ENCODE measurements around the gene IFI27L2. TPM values are rescaled to one million over a fixed set of nuclear protein-coding genes. Genes with fewer than 3 reads are reported as not detected.
"Not testable (repeated sequence)": the region's sequence is repeated elsewhere in the genome, so short reads cannot be mapped to it uniquely, and the experiment has no call there.

Gene IFI27L2, protein sequence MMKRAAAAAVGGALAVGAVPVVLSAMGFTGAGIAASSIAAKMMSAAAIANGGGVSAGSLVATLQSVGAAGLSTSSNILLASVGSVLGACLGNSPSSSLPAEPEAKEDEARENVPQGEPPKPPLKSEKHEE
- 63.5 and 107 TPM in 2 replicates for total RNA-seq (2014; rRNA removed)
- polyA plus RNA-seq (2012) = 382 TPM

DNA sequence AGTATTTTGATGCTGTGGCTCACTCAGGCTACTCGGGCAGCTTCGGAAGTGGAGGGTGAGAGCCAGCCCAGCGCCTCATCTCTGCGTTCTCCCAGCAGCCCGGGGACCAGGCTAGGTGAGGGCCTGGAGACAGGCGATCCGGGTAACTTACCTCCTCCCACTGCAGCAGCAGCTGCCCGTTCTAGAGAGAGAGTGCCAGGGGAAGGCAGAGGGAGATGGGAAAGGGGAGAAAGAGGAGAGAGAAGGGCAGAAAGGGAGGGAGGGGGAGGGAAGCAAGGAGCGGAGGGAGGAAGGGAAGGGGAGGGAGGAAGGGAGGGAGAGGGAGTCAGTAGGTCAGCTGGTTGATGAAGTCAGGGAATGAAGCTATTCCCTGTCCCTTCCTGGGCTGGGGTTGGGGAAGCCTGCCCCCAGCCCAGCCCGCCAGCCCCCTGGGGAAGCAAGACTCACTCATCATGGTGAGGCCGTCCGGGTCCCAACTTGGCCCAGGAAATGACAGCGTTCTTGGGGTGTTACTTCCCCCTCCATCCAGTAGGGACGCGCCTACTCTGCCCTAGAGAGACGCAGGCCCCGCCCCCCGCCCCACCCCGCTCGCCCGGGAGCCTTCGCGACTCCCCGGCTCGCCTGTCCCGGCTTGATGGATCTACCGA is at the start of gene IFI27L2:
Gene IFI27L2 (minus strand): TSS at position 494 of the 647 bp plus-strand sequence. CDS start 40 bp downstream, at position 454.
- peak; percentile 89 for DNase-seq (ENCODE audit: low read depth)

DNA sequence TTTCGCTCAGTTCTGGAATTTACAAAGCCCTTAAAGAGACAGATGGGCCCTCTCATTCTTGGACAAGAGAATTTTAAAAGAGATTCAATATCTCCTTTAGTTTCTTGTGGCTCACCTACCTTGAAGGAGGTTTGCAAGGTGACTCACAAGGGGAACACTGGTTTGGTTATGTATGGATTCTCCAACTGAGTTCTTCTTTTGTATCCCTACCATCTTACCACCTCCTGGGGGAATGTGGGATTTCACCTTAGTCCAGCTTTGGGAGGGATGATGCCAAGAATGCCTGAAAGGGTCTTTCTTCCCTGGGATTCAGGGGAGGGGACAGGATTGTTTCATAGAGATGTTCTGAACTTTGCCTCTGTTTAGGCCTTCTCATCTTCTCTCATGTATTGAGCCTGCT is 48.4 kb upstream of the IFI27L2 start:
- no peak for DNase-seq (ENCODE audit: low read depth)

DNA sequence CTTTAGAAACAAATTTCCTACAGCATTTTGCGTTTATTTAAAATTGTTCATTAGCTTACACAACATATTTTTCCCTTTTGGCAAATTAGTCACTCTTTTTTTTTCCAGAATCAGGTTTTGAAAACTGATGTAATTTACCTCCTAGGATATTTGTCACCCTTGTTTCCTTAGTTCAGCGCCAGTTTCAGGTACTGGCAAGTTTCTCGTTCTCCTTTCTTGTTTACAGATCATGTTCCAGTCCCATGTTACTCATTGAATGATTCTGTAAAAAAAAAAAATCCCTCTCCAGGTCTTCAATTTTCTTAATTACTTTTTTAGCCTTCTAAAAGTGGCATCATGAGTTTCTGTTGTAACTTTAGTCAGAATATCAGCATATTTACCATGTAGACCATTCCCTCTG is 47.4 kb upstream of the IFI27L2 start:
- DNase-seq (ENCODE audit: low read depth) = no peak

DNA sequence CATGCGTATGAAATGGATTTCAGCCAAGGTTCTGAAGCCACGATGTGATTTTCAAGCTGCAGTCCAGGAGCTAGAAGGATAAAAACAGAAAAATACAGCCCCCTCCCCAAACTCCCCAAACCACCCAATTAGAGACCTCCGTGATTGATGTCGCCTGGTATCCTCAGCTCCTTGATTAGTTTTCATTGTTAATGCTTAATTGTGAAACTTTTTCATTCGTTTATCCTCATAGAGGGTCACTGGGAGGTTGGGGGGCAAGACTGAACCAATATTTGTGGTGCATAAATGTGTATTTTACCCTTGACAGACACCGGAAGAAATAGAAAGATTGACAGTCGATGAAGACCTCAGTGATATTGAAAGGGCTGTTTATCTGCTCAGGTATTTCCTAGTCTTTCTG is 46.3 kb upstream of the IFI27L2 start:
- DNase-seq (ENCODE audit: low read depth) = no peak

DNA sequence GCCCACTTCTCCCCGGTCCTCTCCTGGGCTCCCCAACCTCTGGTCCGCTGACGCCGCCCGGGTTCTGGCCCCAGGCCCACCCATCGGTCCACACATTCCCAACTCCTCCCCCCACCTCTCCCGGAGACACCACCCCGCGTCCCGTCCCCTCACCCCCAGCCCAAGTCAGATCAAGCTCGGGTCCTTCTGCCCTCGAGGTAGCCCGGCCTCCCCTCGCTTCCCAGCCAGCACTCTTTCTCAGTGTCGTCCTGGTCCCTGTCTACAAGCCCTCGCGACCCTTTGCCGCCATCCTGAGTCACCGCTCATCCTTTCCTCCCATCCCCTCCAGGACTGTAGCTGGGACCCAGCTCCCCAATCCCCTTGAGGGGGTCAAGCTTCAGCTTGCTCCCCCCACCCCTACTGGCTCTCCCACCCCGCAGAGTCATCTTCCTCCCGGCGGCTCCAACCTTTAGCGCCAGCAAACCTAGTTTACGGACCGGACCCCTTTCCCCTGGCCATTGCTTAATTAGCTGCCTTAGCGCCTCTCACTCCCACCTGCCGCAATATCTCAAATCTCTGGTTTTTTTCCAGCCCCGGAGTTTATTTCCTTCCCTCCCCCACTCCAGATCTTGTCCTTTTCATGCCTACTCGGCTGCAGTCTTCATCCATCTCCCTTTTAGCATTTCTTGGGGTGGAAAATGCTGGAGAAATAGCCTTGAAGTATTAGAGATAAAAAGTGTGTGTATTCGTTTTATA is 45.8 kb upstream of the IFI27L2 start:
- DNase-seq (ENCODE audit: low read depth) = no peak

DNA sequence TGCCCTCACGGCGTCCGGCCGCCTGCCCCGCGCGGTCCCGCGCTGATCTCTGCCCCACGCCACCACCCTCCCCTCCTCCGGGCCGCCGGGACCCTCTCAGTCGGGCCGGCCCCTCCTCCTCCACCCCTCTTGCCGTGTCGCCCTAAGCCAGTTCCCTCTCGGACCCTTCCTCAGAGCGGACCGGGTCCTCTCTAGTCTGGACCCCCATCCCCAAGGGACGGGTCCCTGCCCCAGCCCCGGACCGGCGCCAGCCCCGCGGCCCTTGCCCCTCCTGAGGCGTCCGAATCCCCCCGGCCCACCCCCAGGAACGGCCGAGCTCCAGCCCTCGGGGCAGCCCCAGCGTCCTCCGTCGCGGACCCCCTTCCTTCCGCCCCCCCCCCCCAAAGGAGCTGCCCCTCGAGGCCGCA is 45.2 kb upstream of the IFI27L2 start:
- no peak for DNase-seq (ENCODE audit: low read depth)

DNA sequence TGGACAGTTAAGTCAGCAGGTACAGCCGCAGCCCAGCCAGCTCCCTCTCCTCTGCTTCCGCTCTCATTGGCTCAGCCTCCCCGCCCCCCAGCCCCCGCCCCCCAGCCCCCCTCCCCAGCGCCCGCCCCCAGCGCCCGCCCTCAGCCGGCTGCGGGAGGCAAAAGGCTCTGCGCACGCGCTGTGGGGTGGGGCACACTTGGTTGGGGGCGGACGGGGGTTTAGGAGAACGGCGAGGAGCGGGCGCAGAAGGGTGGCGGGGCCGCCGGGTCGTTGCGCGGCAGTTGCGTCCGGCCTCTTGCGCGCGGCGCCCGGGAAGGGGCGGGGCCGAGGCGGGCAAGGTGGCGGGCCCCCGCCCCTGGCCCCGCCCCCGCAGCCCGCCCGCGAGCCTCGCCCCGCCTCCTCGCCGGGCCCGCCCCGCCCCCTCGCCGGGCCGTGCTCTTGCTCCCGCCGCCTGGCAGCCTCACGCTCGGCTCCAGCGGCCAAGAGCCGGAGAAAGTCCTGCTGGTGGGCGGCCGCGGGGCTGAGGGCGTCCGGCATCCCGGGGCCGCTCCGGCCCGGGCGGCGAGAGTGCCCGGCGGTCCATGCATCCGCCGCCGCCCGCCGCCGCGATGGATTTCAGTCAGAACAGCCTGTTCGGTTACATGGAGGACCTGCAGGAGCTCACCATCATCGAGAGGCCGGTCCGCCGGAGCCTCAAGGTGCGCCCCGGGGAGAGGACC is 44.6 kb upstream of the IFI27L2 start, which contains the start of gene PPP4R4:
Gene PPP4R4 (plus strand): TSS at position 438 of the 719 bp plus-strand sequence. CDS start 144 bp downstream, at position 582.
- DNase-seq (ENCODE audit: low read depth) = peak; percentile 58

DNA sequence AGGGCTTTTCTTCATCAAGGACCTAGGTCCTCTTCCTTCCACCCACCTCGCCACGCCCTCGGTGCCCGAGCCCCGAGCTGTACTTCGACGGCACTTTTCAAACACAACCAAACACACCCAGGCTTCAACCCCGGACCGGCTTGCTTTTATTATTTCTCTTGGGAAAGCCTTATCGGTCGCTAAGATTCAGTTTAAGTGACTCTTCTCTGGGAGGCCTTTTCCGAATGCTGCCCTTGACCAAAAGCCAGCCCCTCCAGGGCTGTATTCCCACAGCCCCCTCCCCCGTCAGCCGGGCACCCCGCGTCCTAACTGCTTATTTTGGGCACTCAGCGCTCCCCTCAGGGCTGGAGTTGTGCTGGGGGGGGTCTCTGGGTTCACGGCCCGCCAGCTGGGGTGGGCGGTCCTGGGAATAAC is 44.1 kb upstream of the IFI27L2 start:
- no peak for DNase-seq (ENCODE audit: low read depth)

DNA sequence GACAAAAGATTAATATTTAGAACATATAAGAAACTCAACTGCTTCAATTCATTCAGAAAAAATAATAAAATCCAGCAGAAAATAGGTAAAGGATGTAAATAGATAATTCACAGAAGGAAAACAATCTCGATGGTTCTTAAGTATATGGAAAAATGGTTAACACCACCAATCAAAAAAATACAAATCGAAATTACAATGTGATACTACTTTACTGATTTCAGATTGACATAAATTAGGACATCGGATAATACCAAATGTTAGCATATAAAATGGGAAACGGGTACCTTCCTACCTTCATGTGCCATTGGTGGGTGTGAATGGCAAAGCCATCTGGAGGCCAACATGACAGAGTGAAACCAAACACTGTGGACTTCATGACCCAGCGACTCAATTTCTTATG is 43.1 kb upstream of the IFI27L2 start:
- DNase-seq (ENCODE audit: low read depth) = no peak

DNA sequence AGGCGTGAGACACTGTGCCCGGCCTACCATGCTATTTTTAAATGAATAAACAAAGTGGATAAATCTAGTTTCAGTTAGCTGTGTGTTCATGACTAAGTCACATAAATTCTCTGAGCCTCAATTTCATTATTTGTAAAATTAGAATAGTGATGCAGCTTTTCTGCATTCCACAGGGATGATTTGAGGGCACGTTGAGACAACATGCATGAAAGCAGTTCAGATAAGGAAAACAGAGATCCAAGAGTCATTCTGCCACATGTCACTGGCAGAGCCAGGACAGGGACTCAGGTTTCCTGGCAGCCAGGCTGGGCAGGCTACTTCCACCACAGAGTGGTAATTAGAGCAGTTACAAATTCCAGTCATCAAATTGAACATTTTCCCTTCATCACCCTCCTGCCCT is 41.8 kb upstream of the IFI27L2 start:
- peak; percentile 41 for DNase-seq (ENCODE audit: low read depth)

DNA sequence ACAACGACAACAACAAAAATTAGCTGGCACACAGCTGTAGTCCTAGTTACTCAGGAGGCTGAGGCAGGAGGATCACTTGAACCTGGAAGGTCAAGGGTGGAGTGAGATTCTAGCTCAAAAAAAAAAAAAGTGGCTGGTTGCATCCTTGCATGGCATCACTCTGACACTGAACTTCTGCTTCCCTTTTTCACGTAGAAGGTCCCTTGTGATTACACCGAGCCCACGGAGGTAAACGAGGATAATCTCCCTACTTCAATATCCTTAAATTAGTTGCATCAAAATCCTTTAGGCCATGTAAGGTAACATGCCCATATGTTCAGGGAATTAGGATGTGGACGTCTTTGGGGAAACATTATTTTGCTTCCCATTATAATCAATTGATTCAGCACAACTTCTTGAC is 40.7 kb upstream of the IFI27L2 start:
- DNase-seq (ENCODE audit: low read depth) = no peak

DNA sequence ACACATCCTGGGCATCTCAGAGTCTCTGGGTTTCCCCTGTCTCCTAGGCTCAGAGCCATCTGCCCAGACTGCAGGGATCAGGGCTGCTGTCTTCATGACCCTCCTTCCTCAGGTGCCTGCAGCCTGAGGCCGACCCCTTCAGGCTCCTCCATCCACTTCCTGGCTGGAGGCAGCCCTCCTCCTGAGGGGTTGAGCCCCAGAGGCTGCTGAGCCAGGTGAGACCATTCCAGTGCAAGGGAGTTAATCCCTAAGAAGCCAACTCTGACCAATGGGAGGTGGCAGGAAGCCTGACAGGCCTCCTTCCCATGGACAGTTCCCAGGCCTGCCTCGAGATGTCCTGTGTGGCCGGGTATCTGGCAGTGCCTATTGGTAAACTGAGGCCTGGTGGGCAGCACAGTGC is 36.3 kb upstream of the IFI27L2 start:
- DNase-seq (ENCODE audit: low read depth) = no peak

DNA sequence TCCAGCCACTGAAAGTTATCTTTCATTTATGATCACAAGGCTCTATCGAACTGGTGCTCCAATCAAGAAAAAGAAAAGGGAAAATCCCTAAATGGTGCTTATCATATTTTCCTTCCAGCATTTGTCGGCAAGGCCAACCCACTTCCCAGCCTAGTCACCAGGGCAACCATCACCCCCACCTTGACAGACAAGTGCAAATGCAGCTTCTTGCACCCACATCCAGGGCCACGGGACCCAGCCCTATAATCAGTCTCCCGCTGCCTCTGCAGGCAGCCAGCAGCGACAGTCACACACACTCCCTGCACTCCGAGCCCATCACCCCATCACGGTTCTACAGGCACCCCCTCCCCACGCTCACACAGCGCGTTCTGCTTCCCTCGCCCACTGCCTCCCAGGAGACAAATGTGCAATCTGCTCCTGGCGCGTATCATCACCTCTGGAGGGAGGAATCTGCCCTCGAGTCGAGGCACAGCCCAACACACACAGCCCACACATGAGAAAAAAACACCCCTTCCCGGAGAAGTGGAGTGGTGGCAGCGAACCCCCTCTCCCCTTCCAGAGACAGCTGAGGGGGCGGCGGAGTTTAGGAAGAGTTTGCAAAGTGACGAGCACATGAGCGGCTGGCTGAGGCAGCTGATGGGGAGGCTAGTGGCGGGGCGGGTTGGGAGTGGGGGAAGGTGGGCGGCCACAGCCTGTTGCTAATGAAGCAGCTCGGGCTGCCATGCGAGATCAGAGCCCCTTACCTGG is 35.5 kb upstream of the IFI27L2 start:
- DNase-seq (ENCODE audit: low read depth) = peak; percentile 41

DNA sequence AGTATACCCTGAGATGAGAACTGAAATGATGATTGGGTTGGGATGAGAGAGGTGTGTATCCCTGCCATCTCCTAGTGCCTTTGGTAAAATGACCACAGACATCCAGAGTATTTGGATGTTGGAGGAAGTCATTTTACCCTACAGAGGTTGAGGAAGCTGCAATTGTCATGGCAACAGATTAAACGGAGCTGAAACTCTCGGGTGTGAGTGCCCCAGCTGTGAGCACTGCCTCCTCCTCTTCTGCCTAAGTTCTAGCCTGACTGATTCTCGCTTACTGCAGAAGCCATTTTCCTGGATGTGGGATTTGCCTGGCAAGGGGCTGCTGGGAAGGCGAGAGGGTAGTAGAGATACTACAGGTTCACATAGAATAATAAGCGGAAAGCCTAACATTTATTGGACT is 34.4 kb upstream of the IFI27L2 start:
- DNase-seq (ENCODE audit: low read depth) = no peak

DNA sequence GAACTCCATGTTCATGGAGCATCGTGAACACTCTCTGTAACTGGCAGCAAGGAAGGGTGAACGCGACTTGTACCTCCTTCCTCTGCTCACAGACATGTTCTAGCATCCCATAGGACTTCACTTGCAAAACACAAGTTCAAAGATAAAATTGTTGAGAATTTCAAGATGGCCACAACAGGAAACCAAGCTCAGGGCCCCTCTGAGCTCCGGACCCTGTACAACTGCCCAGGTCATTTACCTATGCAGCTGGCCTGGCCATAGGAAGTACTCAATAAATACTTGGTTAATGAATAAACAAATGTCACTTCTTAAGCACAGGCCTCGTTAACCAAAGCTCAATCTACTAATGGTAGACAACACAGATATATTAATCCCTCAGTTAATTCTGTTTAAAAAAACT is 33.1 kb upstream of the IFI27L2 start:
- DNase-seq (ENCODE audit: low read depth) = no peak

DNA sequence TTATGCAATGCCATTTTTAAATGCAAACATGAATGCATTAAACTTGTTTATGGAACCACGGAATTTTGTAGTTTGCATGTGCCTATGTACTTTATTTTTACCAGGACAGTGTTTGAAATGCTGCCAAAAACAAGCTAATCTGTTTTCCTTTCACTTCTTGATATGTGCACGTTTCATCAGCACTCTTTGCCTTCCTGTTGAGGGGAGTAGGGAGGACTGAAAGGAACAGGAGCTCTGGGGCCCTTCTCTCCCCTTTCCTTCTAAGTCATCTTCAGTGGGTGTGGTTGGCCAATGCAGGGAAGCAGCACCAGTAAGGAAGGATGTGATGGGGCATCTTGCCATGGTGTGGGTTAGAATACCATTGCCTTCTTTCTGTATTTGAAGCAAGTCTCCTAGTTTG is 32.6 kb upstream of the IFI27L2 start:
- no peak for DNase-seq (ENCODE audit: low read depth)

DNA sequence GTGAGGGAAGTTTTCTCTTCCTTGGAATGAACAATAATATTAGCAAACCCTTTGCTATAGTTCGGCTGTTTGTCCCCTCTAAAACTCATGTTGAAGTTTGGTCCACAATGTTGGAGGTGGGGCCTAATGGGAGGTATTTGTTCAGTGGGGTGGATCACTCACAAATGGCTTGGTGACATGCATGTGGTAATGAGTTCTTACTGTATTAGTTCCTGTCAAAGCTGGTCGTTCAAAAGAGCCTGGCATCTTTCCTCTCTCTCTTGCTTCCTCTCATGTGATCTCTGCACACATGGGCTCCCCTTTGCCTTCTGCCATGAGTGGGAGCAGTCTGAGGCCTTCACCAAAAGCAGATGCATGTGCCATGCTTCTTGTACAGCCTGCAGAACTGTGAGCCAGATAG is 31.7 kb upstream of the IFI27L2 start:
- DNase-seq (ENCODE audit: low read depth) = no peak

DNA sequence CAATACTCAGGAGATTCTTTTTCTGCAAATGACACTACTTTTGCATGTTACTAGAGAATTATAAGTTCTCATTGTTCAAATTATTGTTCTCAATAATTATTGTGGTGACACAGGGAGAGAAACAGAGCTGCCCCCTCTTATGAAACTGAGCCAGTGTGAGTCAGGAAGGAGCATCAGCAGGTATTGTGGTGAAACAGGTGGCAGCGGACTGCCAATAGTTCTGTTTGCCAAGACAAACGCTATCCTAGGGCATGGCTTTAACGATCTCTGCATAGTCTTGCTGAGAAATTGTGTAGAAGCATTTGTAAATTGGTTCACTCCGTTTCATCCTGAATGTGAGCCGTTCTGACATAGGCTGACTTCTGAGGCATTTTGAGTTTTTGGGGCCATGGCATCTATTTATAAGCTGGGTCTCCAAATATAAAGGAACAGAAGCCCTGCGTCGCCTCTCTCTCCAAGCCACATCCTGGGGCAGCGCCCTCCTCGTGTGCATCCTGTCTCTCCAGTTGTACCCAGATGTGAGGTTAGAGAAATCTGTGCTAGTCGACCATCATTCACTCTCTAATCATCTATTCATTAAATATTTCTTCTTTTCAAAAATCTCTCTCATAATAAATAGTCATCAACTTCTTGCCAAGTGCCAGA is 29.0 kb upstream of the IFI27L2 start:
- DNase-seq (ENCODE audit: low read depth) = no peak

DNA sequence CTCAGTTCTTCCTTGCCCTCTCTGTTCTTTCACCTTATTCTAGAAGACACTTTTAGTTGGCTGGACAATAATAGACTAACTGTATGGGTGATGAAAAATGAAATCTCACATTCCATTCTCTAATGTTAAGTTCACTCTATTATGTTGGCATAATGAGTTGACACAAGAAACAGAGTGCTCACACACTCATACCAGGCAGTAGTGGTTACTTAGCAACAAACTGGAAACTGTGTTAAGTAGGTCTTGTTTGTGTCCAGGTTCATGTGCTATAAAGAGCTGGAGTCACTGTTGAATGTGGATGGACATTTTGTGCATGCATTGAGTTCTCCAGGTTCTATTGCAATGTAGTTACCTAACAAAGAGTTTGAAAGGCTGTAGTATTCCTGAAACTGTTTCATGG is 27.8 kb upstream of the IFI27L2 start:
- no peak for DNase-seq (ENCODE audit: low read depth)

DNA sequence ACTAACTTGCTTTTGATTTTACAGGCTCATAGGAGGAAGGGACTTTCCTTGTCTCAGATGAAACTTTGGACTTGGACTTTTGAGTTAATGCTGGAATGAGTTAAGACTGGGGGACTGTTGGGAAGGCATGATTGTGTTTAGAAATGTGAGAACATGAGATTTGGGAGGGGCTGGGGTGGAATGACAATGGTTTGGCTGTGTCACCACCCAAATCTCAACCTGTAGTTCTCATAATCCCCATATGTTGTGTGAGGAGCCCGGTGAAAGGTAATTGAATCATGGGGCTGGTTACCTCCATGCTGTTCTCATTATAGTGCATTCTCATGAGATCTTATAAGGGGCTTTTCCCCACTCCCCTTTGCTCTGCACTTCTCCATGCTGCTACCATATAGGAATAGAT is 26.7 kb upstream of the IFI27L2 start:
- DNase-seq (ENCODE audit: low read depth) = not testable (repeated sequence)

DNA sequence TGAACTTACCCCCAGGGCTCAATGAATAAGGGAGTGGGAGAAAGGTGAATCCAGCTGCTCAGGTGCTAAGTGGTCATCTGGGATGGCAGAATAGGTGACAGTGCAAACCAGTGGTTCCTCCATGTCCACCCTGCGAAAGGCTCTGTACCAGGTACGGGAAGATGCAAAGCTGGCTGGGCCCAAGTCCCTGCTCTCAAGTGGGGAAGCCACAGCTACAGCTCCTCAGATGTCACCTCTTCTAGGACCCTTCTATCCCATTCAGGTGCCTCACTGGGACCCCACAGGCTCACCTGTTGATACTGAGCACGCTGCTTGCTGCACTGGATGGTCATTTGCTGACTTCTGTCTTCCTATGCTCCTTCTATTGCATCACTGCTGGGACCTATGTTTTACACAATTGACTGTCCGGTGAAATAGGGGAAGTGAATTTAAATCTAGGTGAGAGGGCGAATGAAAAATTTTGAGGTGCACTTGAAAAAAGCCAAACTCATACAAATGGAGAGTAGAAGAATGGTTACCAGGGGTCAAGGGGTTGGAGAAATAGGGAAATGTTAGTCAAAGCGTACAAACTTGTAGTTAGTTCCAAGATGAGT is 24.4 kb upstream of the IFI27L2 start:
- DNase-seq (ENCODE audit: low read depth) = no peak
